ENCODE data around the gene CENPO.

- no peak for TF ChIP-seq EZH2 (IDR thresholded peaks at IDR 0.05)
- TF ChIP-seq CBX3 (IDR thresholded peaks at IDR 0.05; ENCODE audit: low read depth) = no peak
- no peak for TF ChIP-seq POLR2A (IDR thresholded peaks at IDR 0.05; ENCODE audit: borderline replicate concordance, extremely low read depth, insufficient read depth, insufficient read length)
- TF ChIP-seq CTCF (IDR thresholded peaks at IDR 0.05 in 2 of 3, conservative IDR thresholded peaks at IDR 0.05 in 1 of 3; ENCODE audit: borderline replicate concordance in 1 of 3, insufficient read depth in 1 of 3, low read depth in 2 of 3, low read length in 2 of 3) = no peak
Measured at GRCh38 chr2:24774373-24774772, 18.9 kb upstream of the CENPO start.
